ENCODE data around the gene PLCB1.

GRCh38 chr20:8133310-8133768 lies 1.3 kb downstream of the PLCB1 start:
- TF ChIP-seq EZH2phosphoT487 (IDR thresholded peaks at IDR 0.05; ENCODE audit: low read depth, severe bottlenecking, unreplicated experiment) (no peak), CTCF (IDR thresholded peaks at IDR 0.05; ENCODE audit: poor library complexity) (no peak), EZH2 (IDR thresholded peaks at IDR 0.05; ENCODE audit: borderline replicate concordance) (no peak)

Data from hepatocyte (in vitro differentiated cells).